NCI-H446 treated with DMSO at 0.1 percent for 48 hours (cell line): ENCODE data around the gene ATXN1.

ENCODE experiments used
- DNase-seq: peaks from one replicate; lab custom pipeline; 2025; lab: John Stamatoyannopoulos, UW

Gene ATXN1

DNA sequence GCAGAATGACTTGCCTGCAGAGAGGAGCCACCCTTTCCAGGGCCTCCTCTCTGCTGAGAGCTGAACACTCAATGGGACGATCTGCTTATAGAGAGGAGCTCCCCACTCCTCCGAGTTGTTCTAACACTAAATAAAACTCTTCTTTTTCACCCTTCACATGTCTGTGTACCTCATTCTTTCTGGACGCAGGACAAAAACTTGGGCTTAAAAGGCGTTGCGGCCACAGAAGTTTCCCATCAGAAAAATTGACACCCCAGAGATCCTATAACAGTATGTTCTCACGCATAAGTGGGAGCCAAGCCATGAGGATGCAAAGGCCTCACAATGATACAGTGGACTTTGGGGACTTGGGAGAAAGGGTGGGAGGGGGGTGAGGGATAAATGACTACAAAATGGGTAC is 401.7 kb downstream of the ATXN1 start:
- no peak for DNase-seq

DNA sequence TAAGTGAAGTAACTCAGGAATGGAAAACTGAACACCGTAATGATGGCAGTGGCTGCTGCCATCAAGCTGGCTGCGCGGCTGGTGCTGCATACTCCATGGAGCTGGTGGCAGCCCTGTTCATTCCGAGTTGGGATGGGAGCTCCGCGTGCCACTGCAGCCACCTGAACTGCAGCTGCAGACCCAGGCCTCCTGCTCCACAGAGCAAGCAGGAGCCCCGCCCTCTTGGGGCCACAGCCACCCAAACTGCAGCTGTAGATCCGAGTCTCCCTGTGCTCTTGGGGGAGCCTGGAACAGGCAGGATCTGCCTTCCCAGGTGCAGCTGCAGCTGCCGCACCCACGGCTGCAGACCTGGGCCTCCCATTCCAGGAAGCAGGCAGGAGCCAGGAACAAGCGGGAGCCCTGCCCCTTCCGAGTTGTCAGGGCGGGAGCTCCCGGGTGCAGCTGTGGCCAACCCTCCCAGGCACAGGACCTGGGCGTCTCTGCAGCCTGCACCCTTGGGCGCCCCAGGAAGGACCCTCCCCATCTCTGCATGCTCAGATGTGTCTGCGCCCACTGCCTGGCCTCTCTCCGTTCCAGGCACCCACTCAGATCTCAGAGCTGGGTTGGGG is 402.6 kb downstream of the ATXN1 start:
- DNase-seq = no peak

DNA sequence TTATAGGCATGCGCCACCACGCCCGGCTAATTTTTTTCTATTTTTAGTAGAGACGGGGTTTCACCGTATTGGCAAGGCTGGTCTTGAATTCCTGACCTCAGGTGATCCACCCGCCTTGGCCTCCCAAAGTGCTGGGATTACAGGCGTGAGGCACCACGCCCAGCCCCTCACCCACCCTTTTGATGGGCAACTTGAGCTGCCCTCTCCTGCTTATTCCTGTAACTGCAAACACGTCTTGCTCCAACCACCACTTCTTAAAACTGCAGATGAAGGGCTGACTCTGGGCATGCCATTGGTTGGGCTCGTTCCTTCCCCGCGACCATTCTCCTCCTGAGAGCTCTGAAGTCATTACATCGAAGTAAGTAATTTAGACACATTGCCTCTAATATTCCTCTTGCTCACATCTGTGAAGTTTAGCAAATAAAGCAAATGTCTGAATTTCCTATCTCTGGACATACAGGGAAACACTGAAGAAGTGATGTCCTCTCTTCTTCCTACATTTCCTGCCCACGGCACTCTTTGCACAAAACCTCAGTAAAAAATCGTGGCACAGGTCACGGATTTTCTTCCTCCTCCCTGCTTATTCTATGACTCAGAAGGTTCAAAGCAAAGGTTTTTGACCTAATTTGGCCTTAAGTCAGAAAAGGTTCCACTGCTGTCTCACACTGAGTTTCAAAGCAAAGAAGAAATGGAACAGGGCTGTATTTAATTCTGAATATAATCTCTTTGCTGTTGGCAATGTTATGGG is 405.4 kb downstream of the ATXN1 start:
- no peak for DNase-seq

DNA sequence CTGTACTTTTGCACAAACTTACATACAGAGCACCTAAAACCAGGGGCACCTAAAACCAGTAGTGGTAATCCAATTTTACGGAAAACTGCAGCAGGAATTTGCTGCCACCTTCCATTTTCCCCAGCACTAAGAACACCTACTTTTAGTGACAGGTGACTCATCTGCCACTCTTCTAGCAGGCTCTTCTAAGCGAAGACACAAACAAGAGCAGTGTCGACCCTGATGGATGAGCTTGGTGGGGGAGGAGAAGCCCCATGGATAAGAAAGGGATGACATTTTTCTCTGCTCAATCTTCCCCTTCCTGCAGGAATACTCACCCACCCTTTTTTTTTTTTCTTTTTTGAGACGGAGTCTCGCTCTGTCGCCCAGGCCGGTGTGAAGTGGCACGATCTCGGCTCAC is 406.0 kb downstream of the ATXN1 start:
- no peak for DNase-seq

DNA sequence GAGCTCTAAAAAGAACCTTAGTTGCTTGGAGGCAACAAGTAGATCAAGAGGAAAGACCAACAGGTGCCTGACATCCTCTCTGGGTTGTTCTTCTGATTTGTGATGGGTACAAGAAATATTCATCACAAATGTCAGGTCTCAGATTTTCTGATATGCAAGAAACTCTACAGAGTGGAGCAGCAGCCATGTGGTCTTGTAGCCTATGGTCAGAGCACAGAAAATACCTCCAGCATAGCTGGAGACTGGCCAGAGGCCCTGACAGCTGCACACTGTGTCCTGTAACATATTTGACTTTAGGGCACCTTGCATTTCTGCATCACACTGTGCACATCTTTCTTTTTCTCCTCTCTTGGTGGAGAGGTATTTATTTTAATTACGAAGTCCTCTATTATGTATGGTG is 406.6 kb downstream of the ATXN1 start:
- no peak for DNase-seq

DNA sequence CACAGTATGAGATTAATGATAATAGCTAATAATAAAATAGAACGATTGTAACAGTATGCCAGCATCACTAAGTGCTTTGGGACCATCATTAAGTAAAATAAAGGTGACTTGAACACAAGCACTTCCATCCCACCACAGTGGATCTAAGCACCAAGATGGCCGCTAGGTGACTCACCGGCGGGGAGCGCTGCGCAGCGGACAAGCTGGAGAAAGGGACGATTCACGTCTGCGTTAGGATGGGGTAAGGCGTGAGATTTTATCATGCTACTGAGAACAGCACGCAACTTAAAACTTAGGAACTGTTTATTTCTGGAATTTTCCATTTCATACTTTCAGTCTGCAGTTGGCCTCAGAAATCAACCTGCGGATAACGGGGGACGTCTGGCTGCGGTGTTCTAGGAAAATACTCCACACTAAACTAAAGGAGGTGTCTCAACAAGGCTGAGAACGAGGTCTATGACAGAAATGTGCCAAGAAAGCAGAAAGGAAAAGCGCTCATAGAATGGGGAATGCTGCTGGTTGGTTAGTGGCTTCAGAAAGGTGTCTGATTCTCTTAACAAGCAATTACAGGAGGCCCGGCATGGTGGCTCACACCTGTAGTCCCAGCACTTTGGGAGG is 408.3 kb downstream of the ATXN1 start:
- DNase-seq = no peak

DNA sequence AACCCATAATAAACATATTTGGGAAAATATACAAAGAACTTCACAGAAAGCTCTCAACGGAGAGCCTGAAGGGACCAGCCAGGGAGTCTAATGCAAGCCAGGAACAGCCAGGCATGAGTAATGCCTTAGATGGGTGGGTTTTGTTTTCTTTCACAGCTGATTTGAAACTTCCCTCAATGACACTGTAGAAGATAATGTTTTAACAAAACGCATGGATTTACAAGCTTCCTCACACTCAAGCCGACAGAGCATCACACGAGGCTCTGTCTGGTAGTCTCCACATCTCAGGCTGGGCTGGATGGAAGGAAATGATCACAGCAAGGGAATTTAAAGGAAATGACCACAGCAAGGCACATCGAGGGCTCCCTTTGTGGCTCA is 409.0 kb downstream of the ATXN1 start:
- DNase-seq = no peak

DNA sequence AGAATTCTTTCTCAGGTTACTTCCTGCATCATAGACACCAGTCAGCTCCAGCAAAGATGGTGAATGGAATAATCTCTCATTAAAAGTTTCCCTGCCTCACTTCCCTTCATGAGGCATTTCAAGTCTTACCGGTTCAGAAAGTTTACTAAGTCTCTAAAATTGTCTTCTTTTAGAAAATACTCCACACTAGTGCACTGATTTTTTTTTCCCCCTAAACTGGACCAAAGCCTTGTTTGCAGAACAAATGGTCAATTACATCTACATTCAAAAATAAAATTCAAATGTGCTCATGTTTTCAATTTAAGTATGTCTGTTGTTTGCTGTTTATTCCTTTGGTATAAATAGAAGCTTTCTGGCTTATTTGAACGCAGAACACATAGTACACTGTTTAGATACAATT is 411.7 kb downstream of the ATXN1 start:
- DNase-seq = no peak

DNA sequence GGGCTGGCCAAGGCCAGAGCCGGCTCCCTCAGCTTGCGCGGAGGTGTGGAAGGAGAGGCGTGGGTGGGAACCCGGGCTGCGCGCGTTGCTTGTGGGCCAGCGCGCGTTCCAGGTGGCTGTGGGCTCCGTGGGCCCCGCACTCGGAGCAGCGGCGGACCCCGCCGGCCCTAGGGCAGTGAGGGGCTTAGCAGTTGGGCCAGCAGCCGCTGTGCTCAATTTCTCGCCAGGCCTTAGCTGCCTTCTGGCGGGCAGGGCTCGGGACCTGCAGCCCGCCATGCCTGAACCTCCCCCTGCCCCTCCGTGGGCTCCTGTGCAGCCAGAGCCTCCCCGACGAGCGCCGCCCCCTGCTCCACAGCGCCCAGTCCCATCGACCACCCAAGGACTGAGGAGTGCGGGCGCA is 414.4 kb downstream of the ATXN1 start:
- no peak for DNase-seq

DNA sequence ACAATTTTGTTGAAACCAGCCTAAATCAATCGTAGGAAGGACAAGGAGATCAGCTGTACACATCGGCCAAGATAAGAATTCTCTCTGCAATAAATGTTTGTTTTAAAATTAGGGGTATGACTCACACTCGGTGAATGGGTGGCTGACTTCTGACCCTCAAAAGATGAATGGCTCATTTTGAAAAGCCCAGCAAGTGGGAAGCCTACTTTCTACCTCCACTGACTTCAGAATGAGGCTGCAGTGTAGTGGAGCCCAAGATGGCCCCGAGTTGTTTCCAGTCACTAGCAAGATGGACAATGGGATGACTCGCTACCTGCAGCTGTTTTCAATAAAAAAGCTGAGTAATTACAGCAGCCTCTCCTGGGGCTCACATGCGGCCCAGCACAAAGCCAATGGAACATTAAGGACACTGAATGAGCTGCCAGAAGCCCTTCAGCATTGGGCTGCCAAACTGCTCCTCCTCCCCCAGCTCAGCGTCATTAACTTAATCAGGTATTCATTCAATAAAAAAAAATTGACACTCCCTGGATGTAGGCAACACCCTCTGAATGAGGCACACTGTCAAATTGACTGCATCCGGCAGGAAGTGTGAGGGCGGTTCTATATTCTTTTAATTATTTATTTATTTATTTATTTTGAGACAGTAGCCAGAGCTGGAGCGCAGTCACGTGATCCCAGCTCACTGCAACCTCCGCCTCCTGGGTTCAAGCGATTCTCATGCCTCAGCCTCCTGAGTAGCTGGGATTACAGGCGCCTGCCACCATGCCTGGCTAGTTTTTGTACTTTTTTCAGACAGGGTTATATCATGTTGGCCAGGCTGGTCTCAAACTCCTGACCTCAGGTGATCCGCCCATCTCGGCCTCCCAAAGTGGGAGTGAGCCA is 415.6 kb downstream of the ATXN1 start:
- DNase-seq = peak; percentile 74

DNA sequence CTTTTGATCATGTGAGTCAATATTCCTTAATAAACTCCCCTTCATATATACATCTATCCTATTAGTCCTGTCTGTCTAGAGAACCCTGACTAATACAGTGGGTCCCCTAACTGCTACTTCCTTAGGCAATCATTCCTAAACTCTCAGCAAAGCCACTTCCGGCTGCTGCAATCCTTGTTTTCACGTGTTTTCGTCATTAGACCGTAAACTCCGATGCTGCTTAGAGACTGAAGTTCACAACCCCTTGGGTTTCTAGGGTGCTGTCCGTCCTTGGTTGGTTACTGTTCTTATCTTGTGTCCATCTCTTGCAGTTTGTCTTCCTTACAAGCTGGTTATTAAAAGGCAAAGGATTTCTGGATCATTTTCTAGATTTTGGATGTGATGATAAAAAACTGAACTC is 416.5 kb downstream of the ATXN1 start:
- no peak for DNase-seq

DNA sequence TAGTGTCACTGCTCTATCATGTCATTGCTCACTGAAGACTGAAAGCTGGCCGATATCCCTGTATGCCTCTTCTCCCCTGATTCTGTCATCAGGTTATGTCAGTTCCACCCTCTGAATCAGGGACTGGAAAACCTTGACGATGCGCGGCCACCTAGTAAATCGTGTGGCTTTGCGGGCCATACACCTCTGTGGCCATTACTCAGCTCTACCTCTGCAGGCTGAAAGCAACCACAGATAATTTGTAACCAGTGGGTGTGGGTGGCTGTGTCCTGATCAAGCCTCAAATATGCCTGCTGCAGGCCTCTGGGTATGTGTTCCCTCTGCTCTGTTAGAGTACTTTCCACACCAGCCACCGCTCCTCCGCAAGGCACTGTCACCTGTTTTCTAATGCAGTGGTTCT is 417.7 kb downstream of the ATXN1 start:
- no peak for DNase-seq

DNA sequence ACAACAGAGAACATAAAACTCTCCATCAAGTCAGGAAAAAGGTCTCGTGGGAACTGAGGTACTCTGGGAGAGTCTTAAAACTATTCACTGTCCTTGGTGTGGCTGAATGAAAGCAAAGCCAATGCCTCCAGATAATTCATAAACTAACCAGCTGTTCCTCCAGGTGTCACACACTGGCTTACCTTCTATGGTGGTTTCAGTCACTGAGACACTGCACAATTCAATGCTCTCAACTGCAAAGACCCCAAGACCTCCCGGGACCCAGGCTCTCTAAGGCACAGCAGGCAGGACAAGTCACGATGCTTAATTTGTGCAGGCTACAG is 422.0 kb downstream of the ATXN1 start:
- DNase-seq = no peak

DNA sequence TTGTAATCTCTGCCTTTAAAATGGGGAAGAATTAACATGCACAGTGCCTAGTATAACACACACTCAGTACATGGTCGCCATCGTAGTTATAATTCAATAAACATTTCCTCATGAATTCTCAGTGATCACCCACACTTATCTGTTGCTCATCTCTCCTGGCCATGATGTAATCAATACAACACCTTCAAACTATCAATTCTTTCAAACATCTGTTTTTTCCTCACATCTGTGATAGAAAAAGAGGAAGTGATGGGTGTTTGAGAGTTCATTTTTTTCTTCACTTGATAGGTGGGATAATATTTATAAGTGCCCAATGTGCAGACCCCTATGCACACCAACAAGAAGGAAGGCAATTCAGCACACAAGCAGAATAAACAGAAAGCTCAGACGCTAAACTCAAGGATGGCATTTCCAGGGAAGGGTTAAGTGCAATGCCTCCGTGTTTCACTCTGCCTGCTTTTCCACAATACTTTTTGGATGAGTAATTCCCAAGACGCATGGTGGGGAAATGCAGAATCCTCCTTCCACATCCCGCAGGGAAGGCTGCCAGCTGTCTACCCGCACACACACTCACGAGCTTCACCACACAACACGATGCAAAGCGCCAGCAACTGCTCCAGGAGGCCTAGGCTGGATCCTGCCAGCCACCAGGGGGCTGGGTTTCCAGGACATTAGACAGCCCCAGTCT is 422.5 kb downstream of the ATXN1 start:
- DNase-seq = peak; percentile 77

DNA sequence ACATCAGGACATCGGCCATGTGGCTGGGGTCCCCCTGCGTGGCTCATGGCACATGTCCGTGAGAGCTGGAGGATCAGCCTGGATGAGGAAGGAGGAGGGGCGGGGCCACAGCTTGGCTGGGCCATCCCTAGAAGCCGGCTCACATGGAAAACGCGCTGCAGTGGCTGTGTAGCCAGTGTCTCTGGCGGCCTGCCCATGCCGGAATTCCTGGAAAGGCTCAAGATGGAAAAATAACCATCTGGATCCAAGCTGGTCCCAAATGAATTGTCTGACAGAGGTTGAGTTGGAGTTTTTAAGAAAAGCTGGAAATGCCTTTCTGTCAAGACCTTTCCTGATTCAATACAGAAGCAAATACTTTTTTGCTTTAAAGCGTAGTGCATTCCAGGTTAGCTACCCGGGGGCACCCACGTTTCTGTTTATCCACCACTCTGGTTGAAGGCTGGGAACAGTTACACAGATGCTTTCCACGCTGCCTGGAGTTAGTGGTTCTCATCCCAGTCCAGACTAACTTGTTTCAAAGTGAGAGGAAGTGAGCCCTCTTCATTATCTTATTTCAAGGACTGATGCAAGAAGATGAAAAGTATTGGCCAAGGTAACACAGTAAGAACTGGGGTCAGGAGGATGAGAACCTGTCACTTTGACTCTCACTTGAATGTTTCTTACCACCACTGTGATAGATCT is 423.8 kb downstream of the ATXN1 start:
- peak; percentile 93 for DNase-seq

DNA sequence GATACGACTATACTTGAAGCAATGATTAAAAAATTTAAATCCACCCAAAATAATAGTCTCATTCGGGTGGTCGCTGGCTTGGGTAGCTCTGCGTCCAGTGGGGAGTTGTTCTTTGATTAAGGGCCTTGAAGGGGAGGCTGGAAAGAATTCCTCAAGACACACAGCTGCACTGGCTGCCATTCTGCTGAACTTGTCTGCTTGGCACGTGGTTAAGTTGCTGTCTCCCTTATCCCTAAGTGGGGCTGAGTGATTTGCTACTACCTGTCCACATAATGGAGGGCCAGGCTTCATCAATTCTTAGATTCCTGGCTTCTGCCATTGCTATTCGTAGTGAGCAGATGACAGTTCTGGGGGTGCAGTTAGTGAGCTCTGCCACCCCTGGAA is 424.4 kb downstream of the ATXN1 start:
- DNase-seq = no peak

DNA sequence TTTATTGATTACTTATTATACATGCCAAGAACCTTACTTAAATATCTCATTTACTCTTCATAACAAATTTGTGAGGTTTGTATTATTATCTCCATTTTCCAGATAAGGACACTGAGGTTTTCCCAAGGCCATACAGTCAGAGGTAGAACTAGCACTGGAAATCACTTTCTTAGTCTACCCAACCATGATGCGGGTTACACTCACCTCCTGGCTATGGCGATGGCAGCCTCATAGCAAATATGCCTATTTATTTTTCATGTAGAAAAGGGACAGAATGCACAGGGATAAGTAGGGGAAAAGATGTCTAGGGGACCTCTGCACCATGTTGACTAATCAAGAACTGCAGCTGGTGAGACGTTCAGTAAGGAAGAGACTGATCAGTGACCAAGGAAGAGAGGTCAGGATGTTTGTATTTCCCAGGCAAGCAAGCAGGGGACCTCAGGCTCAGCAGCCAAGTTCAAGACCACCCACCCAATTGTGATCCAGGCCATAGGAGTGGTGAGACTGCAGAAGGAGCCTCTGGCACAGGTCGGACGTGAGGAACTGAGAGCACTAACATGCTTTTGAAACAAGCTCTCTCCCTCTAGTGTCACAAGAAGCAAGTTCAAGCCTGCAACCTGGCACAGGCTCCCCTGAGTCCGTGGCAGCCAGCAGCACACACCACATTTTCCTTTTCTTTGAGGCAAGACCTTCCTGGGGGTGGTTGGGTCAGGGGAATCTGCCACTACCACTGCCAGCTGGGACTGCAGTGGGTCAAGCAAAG is 425.0 kb downstream of the ATXN1 start:
- peak; percentile 56 for DNase-seq

DNA sequence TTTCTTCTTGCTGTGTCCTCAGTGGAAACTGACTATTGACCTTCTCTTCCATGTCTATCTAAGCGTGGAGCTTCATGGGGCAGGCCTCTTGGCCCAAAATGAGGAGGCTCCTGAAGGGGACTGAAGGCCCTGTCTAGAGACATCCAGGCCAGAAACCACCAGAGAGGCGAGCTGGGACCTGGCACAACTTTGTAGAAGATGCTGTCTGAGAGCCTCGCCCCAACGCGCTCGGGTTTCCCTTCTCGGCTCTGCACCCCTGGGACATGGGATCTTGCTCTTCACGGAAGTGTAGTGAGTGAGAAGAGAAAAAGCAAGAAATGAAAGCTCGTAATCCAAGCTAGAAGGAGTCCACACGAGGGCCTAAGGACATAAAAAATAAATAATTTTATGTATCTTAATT is 426.1 kb downstream of the ATXN1 start:
- no peak for DNase-seq

DNA sequence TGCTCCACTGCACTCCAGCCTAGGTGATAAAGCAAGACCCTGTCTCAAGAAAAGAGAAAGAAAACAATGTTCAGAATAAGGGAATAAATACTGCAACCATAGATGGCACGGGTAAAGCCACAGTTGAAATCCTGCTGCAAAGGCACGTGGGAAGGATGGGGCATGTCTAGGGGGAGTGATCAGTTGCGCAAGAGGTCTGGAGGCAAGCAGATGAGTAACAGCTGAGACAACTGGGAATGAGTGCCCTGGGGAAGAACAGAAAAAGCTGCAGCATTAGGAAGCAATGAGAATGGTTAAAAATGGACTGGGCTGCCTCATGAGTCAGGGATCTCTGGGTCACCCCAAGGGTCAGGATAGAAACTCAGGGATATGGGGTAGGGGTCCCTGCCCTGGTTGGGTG is 426.6 kb downstream of the ATXN1 start:
- DNase-seq = no peak

DNA sequence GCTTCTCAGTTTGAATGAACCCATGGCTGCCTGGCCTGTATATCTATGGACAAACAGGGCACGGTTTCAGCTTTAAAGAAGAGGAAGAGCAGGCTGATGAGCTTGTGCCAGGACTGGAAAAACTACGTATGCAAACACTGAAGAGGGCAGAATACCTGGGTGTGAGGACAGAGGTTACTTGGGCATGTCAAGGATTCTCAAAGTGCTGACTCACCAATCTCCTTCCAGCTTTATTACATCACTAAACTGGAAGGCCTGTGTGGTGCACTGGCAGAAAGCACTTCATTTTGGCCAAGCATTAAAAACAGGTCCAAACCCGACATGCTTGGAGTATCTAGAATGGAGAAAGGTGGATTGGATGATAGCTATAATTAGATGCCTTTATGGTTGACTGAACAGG is 427.7 kb downstream of the ATXN1 start:
- peak; percentile 19 for DNase-seq

DNA sequence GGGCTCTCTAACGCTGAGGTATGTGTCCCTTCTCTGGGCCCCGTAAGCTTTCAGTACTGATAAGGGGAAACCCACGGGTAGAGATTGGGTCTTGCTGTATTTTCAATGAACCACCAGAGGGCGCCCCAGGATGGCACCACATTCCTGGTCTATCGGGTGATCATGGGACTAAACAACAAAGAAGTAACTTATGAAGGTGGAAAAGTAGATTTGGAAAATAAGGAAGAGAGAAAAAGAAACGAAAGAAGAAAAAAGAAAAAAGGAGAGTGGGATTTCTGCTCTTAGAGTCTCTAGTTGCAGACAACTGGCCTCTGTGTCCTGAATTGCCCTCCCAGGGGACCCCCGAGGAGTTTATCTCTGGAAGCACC is 429.1 kb downstream of the ATXN1 start:
- DNase-seq = peak; percentile 57
